Measurements from ENCODE around the gene MISP3.

The MISP3 gene

DNA sequence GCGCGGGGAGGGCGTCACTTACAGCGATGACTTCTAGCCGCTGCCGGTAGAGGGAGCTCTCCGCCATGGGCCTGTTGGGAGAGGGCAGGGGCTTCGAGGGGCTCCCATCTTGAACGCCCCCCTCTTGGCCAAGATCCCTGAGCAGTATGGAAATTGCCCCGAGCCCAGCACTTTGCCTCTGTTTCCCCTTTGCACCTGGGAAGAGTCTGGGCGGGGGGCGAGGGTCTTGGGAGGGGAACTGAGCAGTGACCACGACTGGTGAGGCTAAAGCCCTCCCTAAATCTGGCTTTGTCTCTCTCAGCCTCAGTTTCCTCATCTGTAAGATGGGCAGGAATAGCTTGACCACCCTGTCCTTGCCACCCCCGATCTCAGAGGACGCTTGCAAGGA is 13.5 kb upstream of the MISP3 start:
- DNase-seq (ENCODE audit: insufficient read length, low spot score) (no peak), FAIRE-seq (no peak)
- TF ChIP-seq, protein P1, sequence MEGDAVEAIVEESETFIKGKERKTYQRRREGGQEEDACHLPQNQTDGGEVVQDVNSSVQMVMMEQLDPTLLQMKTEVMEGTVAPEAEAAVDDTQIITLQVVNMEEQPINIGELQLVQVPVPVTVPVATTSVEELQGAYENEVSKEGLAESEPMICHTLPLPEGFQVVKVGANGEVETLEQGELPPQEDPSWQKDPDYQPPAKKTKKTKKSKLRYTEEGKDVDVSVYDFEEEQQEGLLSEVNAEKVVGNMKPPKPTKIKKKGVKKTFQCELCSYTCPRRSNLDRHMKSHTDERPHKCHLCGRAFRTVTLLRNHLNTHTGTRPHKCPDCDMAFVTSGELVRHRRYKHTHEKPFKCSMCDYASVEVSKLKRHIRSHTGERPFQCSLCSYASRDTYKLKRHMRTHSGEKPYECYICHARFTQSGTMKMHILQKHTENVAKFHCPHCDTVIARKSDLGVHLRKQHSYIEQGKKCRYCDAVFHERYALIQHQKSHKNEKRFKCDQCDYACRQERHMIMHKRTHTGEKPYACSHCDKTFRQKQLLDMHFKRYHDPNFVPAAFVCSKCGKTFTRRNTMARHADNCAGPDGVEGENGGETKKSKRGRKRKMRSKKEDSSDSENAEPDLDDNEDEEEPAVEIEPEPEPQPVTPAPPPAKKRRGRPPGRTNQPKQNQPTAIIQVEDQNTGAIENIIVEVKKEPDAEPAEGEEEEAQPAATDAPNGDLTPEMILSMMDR (IDR thresholded peaks at IDR 0.05; ENCODE audit: insufficient read depth, missing control alignments), result peak; percentile 58

DNA sequence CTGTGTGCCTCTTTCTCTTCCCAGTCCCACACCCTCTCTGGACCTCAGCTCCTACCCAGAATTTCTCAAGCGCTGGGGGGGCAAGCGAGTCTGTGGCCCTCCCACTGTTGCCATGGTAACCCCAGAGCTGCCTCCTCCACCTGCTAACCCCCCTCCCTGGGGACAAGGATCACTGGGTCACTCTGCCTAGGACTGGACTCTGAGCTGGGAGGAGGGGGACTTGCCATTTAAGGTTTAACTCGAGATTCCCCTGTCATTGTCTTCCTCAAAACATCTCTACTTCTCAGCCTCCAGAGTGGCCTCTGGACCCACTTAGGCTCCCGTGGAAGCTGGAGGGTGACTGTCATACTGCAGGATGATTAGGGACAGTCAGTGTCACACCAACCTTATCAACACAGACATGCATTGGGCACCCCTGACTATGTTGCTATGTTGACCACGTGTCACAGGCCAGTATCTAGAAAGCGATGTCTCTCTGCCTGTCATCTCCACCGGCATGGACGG is 12.9 kb upstream of the MISP3 start:
- DNase-seq (ENCODE audit: insufficient read length, low spot score), result no peak
- TF ChIP-seq, protein P1 (IDR thresholded peaks at IDR 0.05; ENCODE audit: insufficient read depth, missing control alignments), result no peak
- FAIRE-seq, result no peak

DNA sequence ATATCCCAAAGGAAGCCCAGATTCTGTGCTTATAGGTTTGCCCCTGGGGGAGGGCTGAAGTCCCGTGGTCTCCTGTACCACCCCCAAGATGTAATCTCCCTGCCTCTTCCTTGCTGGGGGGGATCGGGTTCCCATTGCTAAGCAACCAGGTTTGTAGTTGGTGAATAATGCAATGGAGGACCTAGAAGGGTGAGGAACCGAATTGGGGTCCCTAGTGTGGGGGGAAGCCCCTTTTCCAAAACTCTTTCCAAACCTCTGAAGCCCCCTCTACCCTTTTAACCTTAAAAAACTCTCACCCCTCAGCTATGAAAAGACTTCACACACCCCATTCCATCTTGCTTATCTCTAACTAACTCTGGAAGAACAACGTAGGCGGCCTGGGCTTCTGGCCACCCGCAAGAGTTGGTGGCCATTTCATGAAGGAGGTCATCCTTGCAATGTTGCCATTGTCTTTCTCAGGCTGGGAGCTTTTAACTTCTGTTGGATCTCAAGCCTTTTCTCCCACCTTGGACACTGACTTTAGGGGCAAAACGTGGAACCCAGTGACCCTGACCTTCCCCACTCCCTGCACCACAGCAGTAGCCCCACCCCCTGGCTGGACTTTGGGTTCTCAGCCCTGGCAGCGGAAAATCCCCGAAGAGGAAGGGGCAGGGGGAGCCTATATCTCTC is 11.4 kb upstream of the MISP3 start:
- TF ChIP-seq, protein P1 (IDR thresholded peaks at IDR 0.05; ENCODE audit: insufficient read depth, missing control alignments), result no peak
- FAIRE-seq (no peak), DNase-seq (ENCODE audit: insufficient read length, low spot score) (no peak)

DNA sequence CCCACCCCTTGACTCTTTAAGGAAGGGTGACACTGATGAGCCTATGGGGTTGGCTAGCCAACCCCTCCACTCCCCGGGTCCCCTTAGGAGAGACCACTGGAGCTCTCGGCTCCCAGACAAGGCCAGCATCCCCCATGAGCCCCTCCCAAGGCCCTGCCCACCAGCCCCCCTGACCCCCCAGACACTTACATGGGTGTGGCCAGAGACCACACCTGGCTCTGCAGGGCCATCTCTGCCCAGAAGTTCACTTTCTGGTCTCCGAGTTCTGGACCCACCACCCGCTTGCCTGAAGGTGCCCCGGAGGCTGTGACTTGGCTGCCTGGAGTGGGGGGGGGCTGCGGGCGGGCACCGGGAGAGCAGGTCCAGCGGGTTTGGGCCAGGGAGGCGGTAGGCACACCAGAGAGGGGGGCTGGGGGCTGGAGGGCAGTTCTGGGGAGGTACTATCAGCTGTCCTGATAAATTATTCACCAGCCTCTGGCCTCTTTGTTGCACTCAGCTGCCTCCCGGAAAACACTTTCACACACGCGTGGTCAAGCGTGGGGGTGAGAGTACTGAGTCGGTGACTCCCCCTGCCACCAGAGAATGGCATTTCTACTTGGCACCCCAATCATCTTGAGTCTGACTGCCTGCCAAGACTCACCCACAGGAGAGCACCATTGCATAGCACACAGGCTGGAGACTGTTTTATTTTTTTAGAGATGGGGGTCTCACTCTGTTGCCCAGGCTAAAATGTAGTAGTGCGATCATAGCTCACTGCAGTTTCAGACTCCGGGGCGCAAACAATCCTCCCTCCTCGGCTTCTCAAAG is 10.6 kb upstream of the MISP3 start, which contains the start of gene PALM3:
Gene PALM3 (minus strand): TSS at position 326 of the 807 bp plus-strand sequence. CDS start 96 bp downstream, at position 230.
- TF ChIP-seq, protein P1 (IDR thresholded peaks at IDR 0.05; ENCODE audit: insufficient read depth, missing control alignments), result no peak
- no peak for DNase-seq (ENCODE audit: insufficient read length, low spot score)
- no peak for FAIRE-seq

GRCh38 chr19:14062558-14062855 is 10.1 kb upstream of the MISP3 start:
- TF ChIP-seq, protein P1 (IDR thresholded peaks at IDR 0.05; ENCODE audit: insufficient read depth, missing control alignments), result no peak
- no peak for FAIRE-seq
- no peak for DNase-seq (ENCODE audit: insufficient read length, low spot score)

GRCh38 chr19:14063105-14063504 is 9.5 kb upstream of the MISP3 start:
- no peak for DNase-seq (ENCODE audit: insufficient read length, low spot score)
- TF ChIP-seq, protein P1 (IDR thresholded peaks at IDR 0.05; ENCODE audit: insufficient read depth, missing control alignments), result no peak
- FAIRE-seq, result no peak

DNA sequence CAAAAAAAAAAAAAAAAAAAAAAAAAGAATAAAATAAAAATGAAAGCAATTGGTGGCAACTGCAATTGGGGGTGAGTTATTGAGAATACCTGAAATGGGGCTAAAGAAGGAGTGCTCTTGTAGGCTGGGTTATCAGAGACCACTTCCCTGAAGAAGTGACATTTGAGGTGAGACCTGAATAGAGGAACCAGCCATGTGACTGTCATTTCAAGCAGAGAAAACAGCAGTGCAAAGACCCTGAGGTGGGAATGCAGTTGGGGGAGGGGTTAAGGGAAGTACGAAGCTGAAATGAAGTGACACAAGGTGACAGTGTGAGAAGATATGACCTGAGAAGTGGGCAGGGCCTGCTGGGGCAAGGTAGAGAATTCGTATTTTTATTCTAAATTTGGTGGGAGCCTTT is 6.5 kb upstream of the MISP3 start:
- FAIRE-seq (no peak), DNase-seq (ENCODE audit: insufficient read length, low spot score) (no peak)
- TF ChIP-seq, protein P1 (IDR thresholded peaks at IDR 0.05; ENCODE audit: insufficient read depth, missing control alignments), result no peak
